A673 (cell line): Measurements from ENCODE around the gene MAN2B2. TPM values are rescaled to one million over a fixed set of nuclear protein-coding genes. Genes with fewer than 3 reads are reported as not detected.

ENCODE experiments used
- BruUV-seq: library from RNA; stranded (reverse); fragments of 400-500 nt; replicated peaks from 2 replicates; lab custom pipeline; 2021; lab: Mats Ljungman, UMichigan
- CTCF ChIA-PET: fragments of 300-600 bp; sonication (Branson Sonifier 250); formaldehyde crosslinking; loops from one replicate; lab custom pipeline; 2022; ENCODE audit warnings: antibody characterized with exemption; lab: Charles Lee
- POLR2A ChIA-PET: fragments of 300-600 bp; sonication (Branson Sonifier 250); formaldehyde crosslinking; loops from one replicate; lab custom pipeline; 2022; ENCODE audit warnings: antibody characterized with exemption; ENCODE audit not compliant: low non-redundant PET; lab: Charles Lee
- DNase-seq: peaks from one replicate; pipeline ENCODE4 v3.0.0-alpha.2; 2015; ENCODE audit warnings: low spot score
- H3K27ac ChIP-seq: fragments of 200-600 bp; sonication (generic); 2 replicates; pipeline ENCODE4 v1.5.1; 2016; ENCODE audit warnings: mixed run types, low read depth, mild to moderate bottlenecking, mixed read lengths, antibody characterized with exemption, low read length; ENCODE audit not compliant: poor library complexity, severe bottlenecking
- H3K27me3 ChIP-seq: fragments of 200-600 bp; sonication (generic); replicated peaks from 2 replicates; pipeline ENCODE4 v1.6.1; 2017; ENCODE audit warnings: mixed run types, low read depth, mild to moderate bottlenecking, mixed read lengths, antibody characterized with exemption, low read length; ENCODE audit not compliant: insufficient read depth, poor library complexity
- H3K36me3 ChIP-seq: fragments of 200-600 bp; sonication (generic); 2 replicates; pipeline ENCODE4 v1.6.1; 2016; ENCODE audit warnings: mixed run types, mild to moderate bottlenecking, mixed read lengths, antibody characterized with exemption, low read length; ENCODE audit not compliant: insufficient read depth, poor library complexity, severe bottlenecking
- H3K4me1 ChIP-seq: fragments of 200-600 bp; sonication (generic); 2 replicates; pipeline ENCODE4 v1.6.1; 2017; ENCODE audit warnings: mixed run types, mild to moderate bottlenecking, mixed read lengths, antibody characterized with exemption, low read length; ENCODE audit not compliant: insufficient read depth, poor library complexity, severe bottlenecking
- H3K4me3 ChIP-seq: fragments of 200-600 bp; sonication (generic); 2 replicates; pipeline ENCODE4 v1.5.1; 2016; ENCODE audit warnings: low read depth, mixed run types, mild to moderate bottlenecking, mixed read lengths, low read length; ENCODE audit not compliant: poor library complexity, severe bottlenecking
- H3K9me3 ChIP-seq: fragments of 200-600 bp; sonication (generic); 2 replicates; pipeline ENCODE4 v1.6.1; 2016; ENCODE audit warnings: mixed run types, low read depth, mild to moderate bottlenecking, mixed read lengths, antibody characterized with exemption, low read length; ENCODE audit not compliant: poor library complexity, severe bottlenecking
- CTCF ChIP-seq: fragments of 300-800, 200-600 bp; sonication (generic); conservative IDR thresholded peaks from 2 replicates; pipeline ENCODE4 v1.5.1; 2017; ENCODE audit warnings: low read depth, mild to moderate bottlenecking, antibody characterized with exemption, low read length, moderate library complexity, mixed read lengths
- EZH2 ChIP-seq: fragments of 200-600 bp; sonication (generic); IDR thresholded peaks from 2 replicates; pipeline ENCODE4 v1.6.1; 2017; ENCODE audit warnings: borderline replicate concordance, low read depth, mild to moderate bottlenecking, mixed read lengths, antibody characterized with exemption, low read length; ENCODE audit not compliant: poor library complexity, severe bottlenecking
- intact Hi-C: fragments of 100-400 bp; cut with micrococcal nuclease; formaldehyde crosslinking; loops from one replicate; pipeline ENCODE4 v1.10.0; 2022; ENCODE audit not compliant: unreplicated experiment
- total RNA-seq: library from RNA; stranded (reverse); gene quantifications from 2 replicates; pipeline ENCODE4 v1.2.3, GENCODE V29; 2021

Gene MAN2B2
- total RNA-seq, 1 experiment from 2014 or later = 14.9 TPM

GRCh38 chr4:6526671-6527091 lies 48.3 kb upstream of the MAN2B2 start:
- BruUV-seq = no TSS peak
- CTCF ChIA-PET = no interaction called here
- DNase-seq = no peak
- Histone ChIP-seq H3K4me3 (no peak overlapping the region), H3K9me3 (no peaks in the 10 kb centered on the region), H3K27me3 (peaks cover 7% of the 10 kb centered on the region), H3K4me1 (no peaks in the 10 kb centered on the region), H3K27ac (no peak overlapping the region), H3K36me3 (no peaks in the 10 kb centered on the region)
- POLR2A ChIA-PET = no interaction called here
- intact Hi-C loops = no loop called here
- TF ChIP-seq EZH2 = no peak
- no peak for TF ChIP-seq CTCF

- TF ChIP-seq EZH2 = no peak
- TF ChIP-seq CTCF = no peak
- no TSS peak for BruUV-seq
- H3K4me1 ChIP-seq = no peaks in the 10 kb centered on the region
- no peak overlapping the region for H3K27ac ChIP-seq
- H3K27me3 ChIP-seq = peaks cover 11% of the 10 kb centered on the region
- no peak overlapping the region for H3K4me3 ChIP-seq
- no peaks in the 10 kb centered on the region for H3K36me3 ChIP-seq
- intact Hi-C loops = no loop called here
- H3K9me3 ChIP-seq = no peaks in the 10 kb centered on the region
- no peak for DNase-seq
- ChIA-PET POLR2A (no interaction called here), CTCF (no interaction called here)
Observed at GRCh38 chr4:6527259-6527658, 47.7 kb upstream of the MAN2B2 start.

- CTCF ChIA-PET = no interaction called here
- Histone ChIP-seq H3K4me3 (no peak overlapping the region), H3K27ac (no peak overlapping the region), H3K36me3 (no peaks in the 10 kb centered on the region), H3K9me3 (no peaks in the 10 kb centered on the region), H3K4me1 (no peaks in the 10 kb centered on the region), H3K27me3 (peaks cover 18% of the 10 kb centered on the region)
- no peak for DNase-seq
- POLR2A ChIA-PET = no interaction called here
- BruUV-seq = no TSS peak
- TF ChIP-seq EZH2 = no peak
- TF ChIP-seq CTCF = no peak
- intact Hi-C loops = no loop called here
Observed at GRCh38 chr4:6527683-6528595, 47.0 kb upstream of the MAN2B2 start.
